ENCODE data around the gene GPHA2.

- TF ChIP-seq CTCF (IDR thresholded peaks at IDR 0.05; ENCODE audit: insufficient read depth, low read depth, low read length): no peak
- TF ChIP-seq EZH2 (IDR thresholded peaks at IDR 0.05; ENCODE audit: insufficient read depth, low read length): no peak
Measured at GRCh38 chr11:64898541-64898940, 37.2 kb downstream of the GPHA2 start.
